Measurements from ENCODE around the gene DNPEP. TPM values are rescaled to one million over a fixed set of nuclear protein-coding genes. Genes with fewer than 3 reads are reported as not detected.

Gene DNPEP
- total RNA-seq, 4 donors from 2014 or later: 90.8 to 180 (median 177) TPM

DNA sequence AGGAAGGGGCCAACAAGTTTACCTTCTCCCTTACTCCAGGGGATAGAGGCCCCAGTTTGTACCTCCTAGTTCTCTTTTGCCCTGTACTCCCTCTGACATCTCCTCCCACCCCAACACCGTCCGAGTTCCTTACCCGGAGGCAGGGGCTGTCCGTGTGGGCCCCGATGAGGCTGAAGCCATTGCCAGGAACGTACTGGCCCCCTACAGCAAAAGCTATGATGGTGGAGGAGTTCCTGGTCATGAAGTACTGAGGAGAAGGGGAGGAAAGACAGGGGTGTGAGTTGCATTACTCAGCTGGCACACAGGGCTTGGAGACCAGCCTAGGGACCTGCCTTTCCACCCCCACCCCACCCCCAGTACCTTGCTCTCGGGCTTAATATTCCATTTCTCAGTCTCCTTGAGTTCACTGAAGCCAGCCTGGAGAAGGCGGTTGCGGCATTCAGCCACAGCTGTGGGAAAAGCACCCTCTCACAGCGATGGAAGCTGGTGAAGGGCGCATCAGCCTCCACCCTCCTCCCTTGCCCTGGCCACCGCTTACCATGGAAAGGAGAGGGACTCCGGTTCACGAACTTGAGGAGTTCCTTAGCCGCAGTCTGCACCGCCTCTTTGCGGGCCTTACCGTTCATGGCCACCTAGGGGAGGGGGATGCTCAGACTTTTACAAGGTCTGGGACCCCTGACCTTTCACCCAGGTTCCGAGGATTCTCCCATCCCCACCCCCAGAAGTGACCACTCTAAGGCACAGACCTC is 1.0 kb downstream of the DNPEP start:
- Histone ChIP-seq H3K36me3 (peaks cover 0 to 48% (median 0%) of the 10 kb centered on the region in 3 donors), H3K9me3 (no peaks in the 10 kb centered on the region), H3K27ac (peak overlapping the region; percentile 96 to 100 (median 98)), H3K27me3 (no peaks in the 10 kb centered on the region), H3K4me3 (peak overlapping the region; percentile 85 to 94 (median 89)), H3K4me1 (peaks cover 0 to 26% (median 11%) of the 10 kb centered on the region in 4 donors)
- TF ChIP-seq POLR2A (IDR thresholded peaks at IDR 0.05): peak in 1 of 2 donors; percentile 9
- TF ChIP-seq, protein P1, sequence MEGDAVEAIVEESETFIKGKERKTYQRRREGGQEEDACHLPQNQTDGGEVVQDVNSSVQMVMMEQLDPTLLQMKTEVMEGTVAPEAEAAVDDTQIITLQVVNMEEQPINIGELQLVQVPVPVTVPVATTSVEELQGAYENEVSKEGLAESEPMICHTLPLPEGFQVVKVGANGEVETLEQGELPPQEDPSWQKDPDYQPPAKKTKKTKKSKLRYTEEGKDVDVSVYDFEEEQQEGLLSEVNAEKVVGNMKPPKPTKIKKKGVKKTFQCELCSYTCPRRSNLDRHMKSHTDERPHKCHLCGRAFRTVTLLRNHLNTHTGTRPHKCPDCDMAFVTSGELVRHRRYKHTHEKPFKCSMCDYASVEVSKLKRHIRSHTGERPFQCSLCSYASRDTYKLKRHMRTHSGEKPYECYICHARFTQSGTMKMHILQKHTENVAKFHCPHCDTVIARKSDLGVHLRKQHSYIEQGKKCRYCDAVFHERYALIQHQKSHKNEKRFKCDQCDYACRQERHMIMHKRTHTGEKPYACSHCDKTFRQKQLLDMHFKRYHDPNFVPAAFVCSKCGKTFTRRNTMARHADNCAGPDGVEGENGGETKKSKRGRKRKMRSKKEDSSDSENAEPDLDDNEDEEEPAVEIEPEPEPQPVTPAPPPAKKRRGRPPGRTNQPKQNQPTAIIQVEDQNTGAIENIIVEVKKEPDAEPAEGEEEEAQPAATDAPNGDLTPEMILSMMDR (IDR thresholded peaks at IDR 0.05): peak in 1 of 6 experiments; percentile 20
- no peak for DNase-seq

DNA sequence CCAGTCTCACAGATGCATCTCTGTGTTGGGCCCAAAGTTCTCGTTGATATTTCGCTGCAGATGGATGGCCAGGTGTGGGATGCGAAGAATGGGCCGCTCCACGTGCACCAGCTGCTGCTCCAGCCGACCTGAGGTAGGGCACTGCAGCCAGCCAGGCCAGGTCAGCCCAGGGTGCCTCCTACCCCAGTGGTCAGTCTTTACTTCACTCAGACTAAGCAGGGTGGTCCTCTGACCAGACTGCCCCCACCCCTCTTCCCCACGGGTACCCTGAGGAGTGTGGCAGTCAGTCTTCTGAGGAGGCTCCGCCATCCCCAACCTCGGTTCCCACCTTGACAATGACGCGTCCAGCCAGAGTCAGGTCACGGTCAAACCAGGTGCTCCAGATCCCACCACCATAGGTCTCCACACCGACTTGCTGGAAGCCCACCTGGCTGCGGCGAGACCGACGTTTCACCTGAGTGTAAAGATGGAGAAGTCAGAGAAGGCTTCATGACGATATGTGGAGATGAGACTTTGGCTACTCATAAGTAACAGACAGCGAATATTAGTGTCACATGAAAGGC is 1.7 kb downstream of the DNPEP start:
- peak overlapping the region in 1 of 4 donors; percentile 86 for H3K4me3 ChIP-seq
- peaks cover 0 to 55% (median 0%) of the 10 kb centered on the region in 3 donors for H3K36me3 ChIP-seq

DNA sequence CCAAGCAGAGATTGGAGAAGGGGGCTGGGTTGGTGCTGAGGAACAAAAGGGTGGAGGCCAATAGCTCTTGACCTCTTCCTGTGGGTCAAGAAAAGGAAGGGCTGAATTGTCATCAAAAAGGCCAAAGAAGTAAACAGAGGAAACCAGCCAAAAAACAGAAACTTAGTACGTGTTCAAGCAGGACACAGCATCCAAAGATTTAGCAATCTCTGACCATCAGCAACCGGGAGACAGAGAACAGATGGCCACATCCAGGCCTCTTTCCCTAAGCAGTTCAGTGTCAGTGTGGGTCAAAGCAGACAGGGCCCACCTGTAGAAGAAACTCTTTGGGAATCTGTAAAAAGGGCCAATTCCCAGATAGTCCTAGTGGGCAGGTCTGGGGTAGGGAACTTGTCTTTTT is 2.9 kb downstream of the DNPEP start:
- peaks cover 0 to 26% (median 11%) of the 10 kb centered on the region in 4 donors for H3K4me1 ChIP-seq
- no peak overlapping the region for H3K4me3 ChIP-seq
- H3K36me3 ChIP-seq: peaks cover 0 to 61% (median 0%) of the 10 kb centered on the region in 3 donors
- no peaks in the 10 kb centered on the region for H3K27me3 ChIP-seq
- no peak for TF ChIP-seq POLR2A (IDR thresholded peaks at IDR 0.05)
- TF ChIP-seq, protein P1 (IDR thresholded peaks at IDR 0.05): no peak
- peak overlapping the region in 2 of 4 donors; percentile 31 to 33 for H3K27ac ChIP-seq
- no peak for DNase-seq
- H3K9me3 ChIP-seq: no peaks in the 10 kb centered on the region

More for the DNA sequence above, 1.7 kb downstream of the DNPEP start:
- DNase-seq: no peak
- TF ChIP-seq POLR2A (IDR thresholded peaks at IDR 0.05): no peak
- Histone ChIP-seq H3K27ac (peak overlapping the region in 1 of 4 donors; percentile 100), H3K9me3 (no peaks in the 10 kb centered on the region), H3K27me3 (no peaks in the 10 kb centered on the region), H3K4me1 (peaks cover 0 to 26% (median 11%) of the 10 kb centered on the region in 4 donors)

DNA sequence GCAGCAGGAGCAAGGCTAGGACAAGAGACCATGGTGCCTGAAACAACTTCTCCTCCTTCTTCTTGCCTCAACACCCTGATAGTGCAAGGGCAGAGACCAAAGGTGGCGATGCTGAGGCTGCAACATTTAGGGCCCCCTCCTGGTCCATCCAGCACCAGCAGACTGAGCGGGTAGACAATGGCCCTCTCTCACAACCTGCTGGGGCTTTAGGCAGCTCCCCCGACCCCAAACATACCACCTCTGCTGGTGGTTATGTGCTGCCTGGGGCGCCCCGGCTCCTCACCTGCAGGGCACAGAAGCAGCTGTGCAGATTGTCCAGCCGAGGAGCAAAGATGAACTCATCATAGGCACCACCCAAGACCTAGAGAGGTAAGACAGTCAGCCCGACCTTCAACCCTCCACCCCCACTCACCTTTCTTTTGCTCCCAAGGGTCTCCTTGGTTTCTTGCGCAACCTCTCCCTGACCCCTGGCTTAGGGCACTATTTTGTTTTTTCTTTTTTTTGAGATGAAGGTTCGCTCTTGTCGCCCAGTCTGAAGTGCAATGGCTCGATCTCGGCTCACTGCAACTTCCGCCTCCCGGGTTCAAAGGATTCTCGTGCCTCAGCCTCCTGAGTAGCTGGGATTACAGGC is 3.5 kb downstream of the DNPEP start:
- no peak for DNase-seq
- Histone ChIP-seq H3K4me3 (no peak overlapping the region), H3K36me3 (peaks cover 0 to 62% (median 0%) of the 10 kb centered on the region in 3 donors), H3K4me1 (peaks cover 0 to 26% (median 11%) of the 10 kb centered on the region in 4 donors), H3K27ac (no peak overlapping the region), H3K27me3 (no peaks in the 10 kb centered on the region), H3K9me3 (no peaks in the 10 kb centered on the region)
- TF ChIP-seq, protein P1 (IDR thresholded peaks at IDR 0.05): no peak
- TF ChIP-seq POLR2A (IDR thresholded peaks at IDR 0.05): no peak

DNA sequence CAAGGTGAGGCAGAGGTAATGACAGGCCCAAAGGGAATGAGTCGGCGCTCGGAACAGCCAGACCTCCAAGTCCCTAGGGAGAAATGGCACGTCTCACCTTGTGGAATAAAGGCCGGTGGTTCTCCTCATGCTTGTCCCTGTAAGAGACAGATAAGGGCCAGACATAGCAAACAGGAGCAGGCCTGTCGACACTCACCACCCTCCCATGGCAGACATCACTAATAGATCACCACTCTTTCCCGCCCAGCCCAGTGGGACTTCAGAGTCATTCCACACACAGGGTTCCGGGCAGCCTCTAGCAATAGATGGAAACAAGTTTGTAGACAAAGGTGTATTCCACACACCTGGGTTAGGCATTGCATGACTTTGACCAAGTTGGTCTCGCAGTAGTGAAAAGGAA is 6.3 kb downstream of the DNPEP start:
- H3K36me3 ChIP-seq: peaks cover 0 to 86% (median 0%) of the 10 kb centered on the region in 3 donors
- TF ChIP-seq, protein P1 (IDR thresholded peaks at IDR 0.05): no peak
- no peak for TF ChIP-seq POLR2A (IDR thresholded peaks at IDR 0.05)

More for the DNA sequence above, 6.3 kb downstream of the DNPEP start:
- Histone ChIP-seq H3K27me3 (no peaks in the 10 kb centered on the region), H3K9me3 (no peaks in the 10 kb centered on the region), H3K4me3 (no peak overlapping the region), H3K4me1 (peaks cover 0 to 20% (median 3%) of the 10 kb centered on the region in 4 donors), H3K27ac (no peak overlapping the region)
- no peak for DNase-seq
